Gastrocnemius medialis (tissue), 4 donors: ENCODE measurements around the gene CDK14. TPM values are rescaled to one million over a fixed set of nuclear protein-coding genes. Genes with fewer than 3 reads are reported as not detected.
A peak's percentile ranks its signal among the peaks of the same experiment; 100 is the strongest.

Experiments
- ATAC-seq, 2 donors: fragments of 150-250 bp; one replicate each; pipeline ENCODE4 v1.9.1; 2016
- DNase-seq, 2 donors: peaks; one replicate each; pipeline ENCODE4 v3.0.0-alpha.2; 2019
- H3K27ac ChIP-seq, 4 donors: fragments of 200-600 bp; sonication (generic); 1 replicate in 1 of 4; 2 replicates in 3 of 4; pipeline ENCODE4 v1.5.1; 2016 to 2018; ENCODE audit warnings: mild to moderate bottlenecking in 2 of 4, moderate library complexity in 1 of 4
- H3K27me3 ChIP-seq, 3 donors: fragments of 200-600 bp; sonication (generic) in 2 of 3; 1 replicate in 1 of 3; 2 replicates in 2 of 3; pipeline versions ENCODE4 v1.5.1 to v1.6.0; 2016 to 2019; ENCODE audit warnings: mild to moderate bottlenecking in 1 of 3, moderate library complexity in 1 of 3
- H3K36me3 ChIP-seq, 2 donors: fragments of 200-600 bp; sonication (generic) in 1 of 2; one replicate each; pipeline ENCODE4 v1.5.1; 2017 to 2018
- H3K4me1 ChIP-seq, 2 donors: fragments of 200-600 bp; sonication (generic) in 1 of 2; one replicate each; pipeline ENCODE4 v1.5.1; 2016 to 2017; ENCODE audit warnings: mild to moderate bottlenecking in 2 of 2
- H3K4me3 ChIP-seq, 4 donors: fragments of 200-600 bp; sonication (generic) in 3 of 4; 1 replicate in 1 of 4; 2 replicates in 3 of 4; pipeline ENCODE4 v1.5.1; 2016 to 2019; ENCODE audit warnings: mild to moderate bottlenecking in 2 of 4
- H3K9me3 ChIP-seq, 3 donors: fragments of 200-600 bp; sonication (generic) in 2 of 3; 1 replicate in 1 of 3; 2 replicates in 2 of 3; pipeline ENCODE4 v1.5.1; 2016 to 2019
- POLR2A ChIP-seq, 2 donors: fragments of 450-650 bp; IDR thresholded peaks; one replicate each; pipeline ENCODE4 v1.6.1; 2017; ENCODE audit warnings: antibody characterized with exemption in 2 of 2, mild to moderate bottlenecking in 2 of 2, moderate library complexity in 2 of 2
- in situ Hi-C, 4 donors: fragments of 200-750 bp; cut with MboI; loops; one replicate each; pipeline versions ENCODE4 v1.15.0 to v1.8.0; 2017; ENCODE audit warnings: low sequenced_read_pairs in 4 of 4
- intact Hi-C: fragments of 100-400 bp; cut with DNase I; formaldehyde crosslinking; loops from one replicate; pipeline ENCODE4 v1.15.1; 2023; ENCODE audit warnings: low total_unique reads
- total RNA-seq, 4 donors: library from RNA; depleted of rRNA; stranded (reverse); fragments of >200 nt; gene quantifications; one replicate each; pipeline versions ENCODE4 v1.1.0 to v1.2.3, GENCODE V29; 2016
- TF ChIP-seq, protein P1 (sequence below), 5 experiments: fragments of 450-650 bp in 3 of 5; fragments of 200-600 bp in 2 of 5; sonication (generic) in 2 of 5; IDR thresholded peaks in 4 of 5; conservative IDR thresholded peaks in 1 of 5; 1 replicate in 4 of 5; 2 replicates in 1 of 5; pipeline ENCODE4 v1.5.1; 2016 to 2019; ENCODE audit warnings: antibody characterized with exemption in 5 of 5, mild to moderate bottlenecking in 3 of 5, moderate library complexity in 3 of 5

The CDK14 gene
- total RNA-seq, 4 donors from 2014 or later, result 3.9 to 8.6 (median 7.3) TPM

DNA sequence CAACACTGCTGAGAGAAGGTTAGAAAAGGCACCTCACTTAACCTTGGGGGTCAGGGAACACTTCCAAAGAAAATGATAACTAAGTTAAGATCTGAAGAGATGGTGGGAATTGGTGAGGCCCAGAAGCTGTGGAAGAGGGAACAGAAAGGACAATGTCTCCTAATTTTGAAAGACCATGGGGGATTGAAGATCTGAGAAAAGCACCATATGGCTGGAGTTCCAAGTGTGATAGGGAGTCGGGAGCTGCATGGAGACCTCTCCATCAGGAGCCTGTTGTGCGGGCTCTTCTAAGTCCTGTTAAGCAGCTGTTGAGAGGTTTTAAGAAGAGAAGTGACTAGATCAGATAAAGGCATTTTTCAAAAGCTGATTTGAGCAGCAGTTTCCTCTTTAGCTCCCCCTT lies 254.3 kb downstream of the CDK14 start:
- H3K4me3 ChIP-seq, result no peak overlapping the region
- DNase-seq (no peak), ATAC-seq (no peak)
- intact Hi-C loops (no loop called here), in situ Hi-C loops (no loop called here)
- no peak overlapping the region for H3K27ac ChIP-seq
- H3K9me3 ChIP-seq, result no peaks in the 10 kb centered on the region
- peaks cover 5 to 18% of the 10 kb centered on the region in 2 donors for H3K4me1 ChIP-seq
- no peaks in the 10 kb centered on the region for H3K27me3 ChIP-seq
- TF ChIP-seq, protein P1, sequence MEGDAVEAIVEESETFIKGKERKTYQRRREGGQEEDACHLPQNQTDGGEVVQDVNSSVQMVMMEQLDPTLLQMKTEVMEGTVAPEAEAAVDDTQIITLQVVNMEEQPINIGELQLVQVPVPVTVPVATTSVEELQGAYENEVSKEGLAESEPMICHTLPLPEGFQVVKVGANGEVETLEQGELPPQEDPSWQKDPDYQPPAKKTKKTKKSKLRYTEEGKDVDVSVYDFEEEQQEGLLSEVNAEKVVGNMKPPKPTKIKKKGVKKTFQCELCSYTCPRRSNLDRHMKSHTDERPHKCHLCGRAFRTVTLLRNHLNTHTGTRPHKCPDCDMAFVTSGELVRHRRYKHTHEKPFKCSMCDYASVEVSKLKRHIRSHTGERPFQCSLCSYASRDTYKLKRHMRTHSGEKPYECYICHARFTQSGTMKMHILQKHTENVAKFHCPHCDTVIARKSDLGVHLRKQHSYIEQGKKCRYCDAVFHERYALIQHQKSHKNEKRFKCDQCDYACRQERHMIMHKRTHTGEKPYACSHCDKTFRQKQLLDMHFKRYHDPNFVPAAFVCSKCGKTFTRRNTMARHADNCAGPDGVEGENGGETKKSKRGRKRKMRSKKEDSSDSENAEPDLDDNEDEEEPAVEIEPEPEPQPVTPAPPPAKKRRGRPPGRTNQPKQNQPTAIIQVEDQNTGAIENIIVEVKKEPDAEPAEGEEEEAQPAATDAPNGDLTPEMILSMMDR (IDR thresholded peaks at IDR 0.05 in 4 of 5, conservative IDR thresholded peaks at IDR 0.05 in 1 of 5), result no peak
- no peak for TF ChIP-seq POLR2A (IDR thresholded peaks at IDR 0.05)
- H3K36me3 ChIP-seq, result no peaks in the 10 kb centered on the region

DNA sequence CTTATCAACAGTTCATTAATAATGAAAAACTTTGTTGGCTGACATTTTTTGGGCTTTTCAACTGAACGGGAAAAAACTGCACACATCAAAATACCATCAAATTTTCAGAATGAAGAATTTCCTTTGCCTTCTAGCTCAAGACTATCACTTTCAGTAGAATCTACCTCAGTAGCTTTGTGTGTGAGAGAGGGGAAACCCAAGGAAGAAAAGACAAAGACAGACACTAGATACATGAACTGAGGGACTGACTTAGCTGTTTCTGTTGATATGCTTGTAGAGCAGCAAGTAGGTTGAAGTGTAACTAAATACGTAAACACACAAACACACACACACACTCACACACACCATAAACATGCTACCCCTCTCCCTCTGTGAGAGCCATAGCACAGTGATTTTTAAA lies 257.1 kb downstream of the CDK14 start:
- no peak overlapping the region for H3K4me3 ChIP-seq
- peaks cover 0 to 5% of the 10 kb centered on the region in 2 donors for H3K4me1 ChIP-seq
- H3K9me3 ChIP-seq, result no peaks in the 10 kb centered on the region
- TF ChIP-seq, protein P1 (IDR thresholded peaks at IDR 0.05 in 4 of 5, conservative IDR thresholded peaks at IDR 0.05 in 1 of 5), result no peak
- no peak for TF ChIP-seq POLR2A (IDR thresholded peaks at IDR 0.05)
- no peak for DNase-seq
- intact Hi-C loops (no loop called here), in situ Hi-C loops (no loop called here)
- no peak for ATAC-seq
- no peaks in the 10 kb centered on the region for H3K36me3 ChIP-seq
- H3K27me3 ChIP-seq, result no peaks in the 10 kb centered on the region
- no peak overlapping the region for H3K27ac ChIP-seq

DNA sequence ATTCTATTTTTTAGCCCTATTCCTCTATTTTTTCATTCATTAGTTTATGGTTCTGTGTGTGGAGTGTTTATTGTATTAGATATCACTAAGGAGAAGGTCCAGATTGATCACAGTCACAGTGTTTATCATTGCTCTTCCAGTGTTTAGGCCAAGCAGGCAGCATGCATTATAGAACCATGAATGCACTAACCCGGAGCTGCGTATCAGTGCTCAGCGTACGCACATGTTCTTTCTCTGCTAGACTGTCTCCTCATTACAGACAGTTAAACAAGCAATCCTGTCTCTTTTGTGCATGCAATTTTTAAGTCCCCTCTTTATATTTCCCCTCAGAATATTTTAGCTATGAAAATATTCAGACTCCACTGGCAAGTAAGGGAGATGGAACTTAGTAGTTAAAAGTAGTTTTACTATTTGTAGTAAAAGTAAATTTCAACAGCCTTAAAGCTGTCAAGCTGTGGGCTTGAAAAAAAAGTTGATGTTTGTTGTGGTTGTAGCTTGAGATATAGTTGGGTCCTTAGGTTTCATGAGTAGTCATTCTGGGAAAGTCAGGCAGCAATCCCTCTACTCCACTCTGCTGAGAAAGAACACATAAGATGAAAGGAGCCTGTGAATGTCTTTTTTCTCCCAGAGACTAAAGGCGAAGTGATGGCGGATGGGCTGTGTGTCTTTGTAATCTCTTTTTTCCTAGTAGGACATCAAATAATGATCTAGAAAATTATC lies 260.4 kb downstream of the CDK14 start:
- H3K36me3 ChIP-seq, result no peaks in the 10 kb centered on the region
- no peak for ATAC-seq
- no peaks in the 10 kb centered on the region for H3K27me3 ChIP-seq
- H3K4me3 ChIP-seq, result no peak overlapping the region
- in situ Hi-C loops (no loop called here), intact Hi-C loops (no loop called here)
- no peak overlapping the region for H3K27ac ChIP-seq
- H3K9me3 ChIP-seq, result no peaks in the 10 kb centered on the region
- no peaks in the 10 kb centered on the region for H3K4me1 ChIP-seq
- no peak for DNase-seq
- TF ChIP-seq POLR2A (IDR thresholded peaks at IDR 0.05), result no peak
- TF ChIP-seq, protein P1 (IDR thresholded peaks at IDR 0.05 in 4 of 5, conservative IDR thresholded peaks at IDR 0.05 in 1 of 5), result no peak

DNA sequence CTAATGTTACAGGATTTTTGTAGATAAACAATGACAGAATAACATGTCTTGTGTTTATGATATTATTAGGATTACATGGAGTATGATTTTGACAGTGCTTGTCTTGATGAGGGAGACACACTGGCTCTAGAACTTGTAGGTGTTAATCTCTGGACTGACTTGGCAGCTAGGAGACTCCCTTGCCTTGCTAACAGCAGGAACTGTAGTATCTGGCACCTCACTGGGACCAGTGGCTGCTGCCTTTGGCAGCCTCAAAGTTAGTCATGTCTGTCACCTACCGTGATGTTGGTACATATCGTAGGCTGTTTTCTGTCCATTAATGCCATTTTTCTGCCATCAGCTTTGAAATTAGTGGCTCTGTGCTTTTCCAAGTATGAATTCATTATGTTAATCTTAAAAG lies 261.5 kb downstream of the CDK14 start:
- ATAC-seq, result peak in 1 of 2 donors; percentile 66
- Histone ChIP-seq H3K36me3 (no peaks in the 10 kb centered on the region), H3K27ac (no peak overlapping the region), H3K4me1 (no peaks in the 10 kb centered on the region), H3K4me3 (no peak overlapping the region), H3K9me3 (no peaks in the 10 kb centered on the region), H3K27me3 (no peaks in the 10 kb centered on the region)
- intact Hi-C loops, result no loop called here
- TF ChIP-seq POLR2A (IDR thresholded peaks at IDR 0.05), result no peak
- TF ChIP-seq, protein P1 (IDR thresholded peaks at IDR 0.05 in 4 of 5, conservative IDR thresholded peaks at IDR 0.05 in 1 of 5), result no peak
- in situ Hi-C loops, result no loop called here
- no peak for DNase-seq

DNA sequence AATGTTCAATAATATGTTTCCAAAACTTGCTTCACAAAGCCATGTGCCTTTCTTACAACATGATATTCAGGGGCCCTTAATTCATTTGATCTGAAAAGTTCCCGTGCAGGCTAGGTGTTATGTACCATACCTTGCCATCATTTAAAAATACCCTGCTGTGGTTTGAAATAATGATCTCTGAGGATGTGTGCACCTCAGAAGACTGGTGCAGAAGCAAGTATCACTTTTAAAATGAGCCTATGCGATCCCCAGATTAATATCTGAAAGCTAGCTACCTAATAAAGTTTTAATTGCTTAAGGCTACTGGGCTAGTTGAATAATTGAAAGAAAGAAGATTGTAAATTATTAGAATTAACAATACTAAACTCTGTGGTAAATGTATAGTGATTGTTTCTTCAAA lies 262.4 kb downstream of the CDK14 start:
- Histone ChIP-seq H3K4me3 (no peak overlapping the region), H3K27me3 (no peaks in the 10 kb centered on the region), H3K36me3 (no peaks in the 10 kb centered on the region), H3K27ac (no peak overlapping the region), H3K4me1 (no peaks in the 10 kb centered on the region), H3K9me3 (no peaks in the 10 kb centered on the region)
- in situ Hi-C loops, result no loop called here
- TF ChIP-seq, protein P1 (IDR thresholded peaks at IDR 0.05 in 4 of 5, conservative IDR thresholded peaks at IDR 0.05 in 1 of 5), result no peak
- TF ChIP-seq POLR2A (IDR thresholded peaks at IDR 0.05), result no peak
- intact Hi-C loops, result no loop called here
- DNase-seq (no peak), ATAC-seq (no peak)
